PC-3 (cell line): ENCODE measurements around the gene PSMA7. TPM values are rescaled to one million over a fixed set of nuclear protein-coding genes. Genes with fewer than 3 reads are reported as not detected.

ENCODE experiments used
- ATAC-seq: fragments of 200-7000 bp; cut with Tn5 transposase; 2 replicates; pipeline ENCODE4 v1.9.1; 2020; ENCODE audit warnings: mild to moderate bottlenecking, moderate library complexity
- BruUV-seq: library from RNA; stranded (reverse); fragments of 400-500 nt; replicated peaks from 2 replicates; lab custom pipeline; 2021; lab: Mats Ljungman, UMichigan
- CTCF ChIA-PET: fragments of 300-600 bp; sonication (Branson Sonifier 250); formaldehyde crosslinking; loops from one replicate; lab custom pipeline; 2022; ENCODE audit warnings: antibody characterized with exemption; lab: Charles Lee
- POLR2A ChIA-PET: fragments of 300-600 bp; sonication (Branson Sonifier 250); formaldehyde crosslinking; loops from one replicate; lab custom pipeline; 2022; ENCODE audit warnings: antibody characterized with exemption; ENCODE audit not compliant: unreplicated experiment; lab: Charles Lee
- DNase-seq: peaks from one replicate; pipeline ENCODE4 v3.0.0-alpha.2; 2015
- H2AFZ ChIP-seq: fragments of 300-600 bp; sonication (generic); 2 replicates; pipeline ENCODE4 v1.6.0; 2016; ENCODE audit warnings: antibody characterized with exemption, low read length
- H3F3A ChIP-seq: fragments of 300-600 bp; sonication (generic); one replicate; pipeline ENCODE4 v1.6.0; 2017; ENCODE audit warnings: antibody characterized with exemption, low read length, control low read depth, mild to moderate bottlenecking; ENCODE audit not compliant: unreplicated experiment
- H3K27ac ChIP-seq: fragments of 300-600 bp; sonication (generic); 2 replicates; pipeline ENCODE4 v1.5.1; 2016; ENCODE audit warnings: mild to moderate bottlenecking, low read length
- H3K27me3 ChIP-seq: fragments of 300-600 bp; sonication (generic); 2 replicates; pipeline ENCODE4 v1.6.1; 2016; ENCODE audit warnings: low read length, mixed read lengths
- H3K36me3 ChIP-seq: fragments of 300-600 bp; sonication (generic); 2 replicates; pipeline ENCODE4 v1.6.1; 2016; ENCODE audit warnings: low read depth, mixed run types, low read length, mixed read lengths
- H3K4me1 ChIP-seq: fragments of 300-600 bp; sonication (generic); 2 replicates; pipeline ENCODE4 v1.5.1; 2016; ENCODE audit warnings: low read length; ENCODE audit not compliant: insufficient read depth
- H3K4me2 ChIP-seq: fragments of 300-600 bp; sonication (generic); 2 replicates; pipeline ENCODE4 v1.6.0; 2016; ENCODE audit warnings: low read length
- H3K4me3 ChIP-seq: fragments of 300-600 bp; sonication (generic); 2 replicates; pipeline ENCODE4 v1.5.1; 2016; ENCODE audit warnings: mild to moderate bottlenecking, low read length, mixed read lengths
- H3K79me2 ChIP-seq: fragments of 300-600 bp; sonication (generic); 2 replicates; pipeline ENCODE4 v1.6.1; 2017; ENCODE audit warnings: low read length, mixed read lengths
- H3K9ac ChIP-seq: fragments of 300-600 bp; sonication (generic); 2 replicates; pipeline ENCODE4 v1.6.0; 2016; ENCODE audit warnings: mild to moderate bottlenecking, low read length
- H3K9me2 ChIP-seq: fragments of 300-600 bp; sonication (generic); replicated peaks from 2 replicates; pipeline ENCODE4 v1.6.1; 2016; ENCODE audit warnings: mixed run types, low read length, mixed read lengths
- H3K9me3 ChIP-seq: fragments of 300-600 bp; sonication (generic); 2 replicates; pipeline ENCODE4 v1.6.1; 2016; ENCODE audit warnings: low read length, mixed read lengths
- H4K20me1 ChIP-seq: fragments of 300-600 bp; sonication (generic); 2 replicates; pipeline ENCODE4 v1.6.1; 2016; ENCODE audit warnings: low read length, mixed read lengths
- EZH2 ChIP-seq: fragments of 300-600 bp; sonication (generic); IDR thresholded peaks from one replicate; pipeline ENCODE4 v1.6.1; 2017; ENCODE audit warnings: antibody characterized with exemption, mild to moderate bottlenecking, low read length; ENCODE audit not compliant: unreplicated experiment
- EZH2phosphoT487 ChIP-seq: fragments of 300-600 bp; sonication (generic); IDR thresholded peaks from 2 replicates; pipeline ENCODE4 v1.6.1; 2018; ENCODE audit warnings: mild to moderate bottlenecking, antibody characterized with exemption, low read length, borderline replicate concordance
- intact Hi-C: fragments of 100-400 bp; cut with micrococcal nuclease; formaldehyde crosslinking; loops from 2 replicates; pipeline ENCODE4 v1.9.0; 2023
- total RNA-seq: library from RNA; depleted of rRNA; stranded (reverse); fragments of >200 nt; gene quantifications from 2 replicates; pipeline ENCODE4 v1.2.3, GENCODE V29; 2014
- TF ChIP-seq, protein P1 (sequence below): fragments of 300-600 bp; sonication (generic); conservative IDR thresholded peaks from 2 replicates; pipeline ENCODE4 v1.5.1; 2017; ENCODE audit warnings: antibody characterized with exemption, low read depth, mild to moderate bottlenecking, low read length

The PSMA7 gene
- total RNA-seq, 1 experiment from 2014 or later: 751 TPM

DNA sequence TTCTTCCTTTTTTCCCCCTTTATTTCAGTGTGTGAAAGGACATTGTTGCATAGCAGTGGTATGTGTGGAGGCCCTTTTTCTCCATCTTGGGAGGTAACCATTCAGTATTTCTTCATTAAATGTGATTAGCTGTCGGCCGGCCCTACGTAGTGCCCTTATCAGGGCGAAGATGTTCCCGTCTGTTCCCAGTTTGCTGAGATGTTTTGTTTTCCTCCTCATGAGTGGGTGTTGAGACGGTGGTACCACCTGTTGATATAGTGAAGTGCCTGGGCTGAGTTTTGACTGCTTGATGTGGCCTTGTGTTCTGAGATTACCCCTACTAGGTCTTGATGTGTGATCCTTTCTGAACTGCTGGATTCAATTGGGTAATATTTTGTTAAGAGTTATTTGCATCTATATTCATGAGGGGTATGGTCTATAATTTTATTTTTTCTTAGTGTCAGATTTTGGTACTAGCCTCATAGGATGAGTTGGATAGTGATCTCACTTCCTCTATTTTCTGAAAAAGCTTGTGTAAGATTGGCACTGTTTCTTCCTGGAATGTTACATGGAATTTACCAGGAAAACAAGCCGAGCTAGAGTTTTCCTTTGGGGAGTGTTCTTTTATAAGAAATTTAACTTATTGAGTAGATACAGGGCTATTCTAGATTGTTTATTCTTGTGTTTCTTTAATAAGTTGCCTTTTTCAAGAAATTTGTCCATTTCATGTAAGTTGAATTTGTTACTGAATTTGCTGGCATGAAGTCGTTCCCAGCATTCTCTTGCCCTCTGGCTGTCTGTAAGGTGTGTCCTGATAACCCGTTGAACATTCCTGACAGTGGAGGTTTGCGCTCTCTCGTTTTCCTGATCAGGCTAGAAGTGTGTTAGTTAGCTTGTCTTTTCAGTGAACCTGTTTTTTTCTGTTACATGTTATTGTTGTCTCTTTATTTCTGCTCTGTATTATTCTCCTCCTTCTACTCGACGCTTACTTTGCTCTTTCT lies 44.0 kb upstream of the PSMA7 start:
- TF ChIP-seq, protein P1, sequence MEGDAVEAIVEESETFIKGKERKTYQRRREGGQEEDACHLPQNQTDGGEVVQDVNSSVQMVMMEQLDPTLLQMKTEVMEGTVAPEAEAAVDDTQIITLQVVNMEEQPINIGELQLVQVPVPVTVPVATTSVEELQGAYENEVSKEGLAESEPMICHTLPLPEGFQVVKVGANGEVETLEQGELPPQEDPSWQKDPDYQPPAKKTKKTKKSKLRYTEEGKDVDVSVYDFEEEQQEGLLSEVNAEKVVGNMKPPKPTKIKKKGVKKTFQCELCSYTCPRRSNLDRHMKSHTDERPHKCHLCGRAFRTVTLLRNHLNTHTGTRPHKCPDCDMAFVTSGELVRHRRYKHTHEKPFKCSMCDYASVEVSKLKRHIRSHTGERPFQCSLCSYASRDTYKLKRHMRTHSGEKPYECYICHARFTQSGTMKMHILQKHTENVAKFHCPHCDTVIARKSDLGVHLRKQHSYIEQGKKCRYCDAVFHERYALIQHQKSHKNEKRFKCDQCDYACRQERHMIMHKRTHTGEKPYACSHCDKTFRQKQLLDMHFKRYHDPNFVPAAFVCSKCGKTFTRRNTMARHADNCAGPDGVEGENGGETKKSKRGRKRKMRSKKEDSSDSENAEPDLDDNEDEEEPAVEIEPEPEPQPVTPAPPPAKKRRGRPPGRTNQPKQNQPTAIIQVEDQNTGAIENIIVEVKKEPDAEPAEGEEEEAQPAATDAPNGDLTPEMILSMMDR: no peak
- TF ChIP-seq EZH2 (no peak), EZH2phosphoT487 (no peak)
- H3K4me2 ChIP-seq: no peak overlapping the region
- DNase-seq: peak; percentile 8
- peaks cover 83% of the 10 kb centered on the region for H3K79me2 ChIP-seq
- no peak overlapping the region for H3K9ac ChIP-seq
- H3K9me3 ChIP-seq: no peaks in the 10 kb centered on the region
- no peaks in the 10 kb centered on the region for H3F3A ChIP-seq
- H4K20me1 ChIP-seq: no peaks in the 10 kb centered on the region
- no peak overlapping the region for H2AFZ ChIP-seq
- no peaks in the 10 kb centered on the region for H3K9me2 ChIP-seq
- no peaks in the 10 kb centered on the region for H3K27me3 ChIP-seq
- CTCF ChIA-PET: no interaction called here
- intact Hi-C loops: no loop called here
- H3K4me1 ChIP-seq: peaks cover 5% of the 10 kb centered on the region
- H3K27ac ChIP-seq: no peak overlapping the region
- no TSS peak for BruUV-seq
- ATAC-seq: no peak
- POLR2A ChIA-PET: no interaction called here
- H3K36me3 ChIP-seq: peaks cover 10% of the 10 kb centered on the region; the same call in 1 of the 2 replicates
- H3K4me3 ChIP-seq: no peak overlapping the region

DNA sequence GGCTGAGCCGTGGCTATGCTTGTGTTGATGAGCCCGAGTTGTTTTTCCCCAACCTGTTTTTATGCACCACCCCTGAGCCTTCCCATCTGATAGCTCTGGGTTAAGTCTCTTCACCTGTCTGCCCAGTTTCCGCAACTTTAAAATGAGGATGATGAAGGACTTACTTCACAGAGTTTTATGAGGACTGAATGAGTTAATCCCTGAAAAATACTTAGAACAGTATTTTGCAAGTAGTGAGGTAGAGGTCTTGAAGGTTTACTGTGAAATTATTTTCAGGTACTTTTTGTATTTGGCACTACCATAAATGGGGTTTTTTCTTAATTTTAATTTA lies 42.9 kb upstream of the PSMA7 start:
- intact Hi-C loops: no loop called here
- Histone ChIP-seq H3K9me3 (no peaks in the 10 kb centered on the region), H3K9me2 (no peaks in the 10 kb centered on the region), H2AFZ (no peak overlapping the region), H3K4me1 (peaks cover 11% of the 10 kb centered on the region), H3K36me3 (peaks cover 10% of the 10 kb centered on the region; the same call in 1 of the 2 replicates), H3K4me3 (no peak overlapping the region), H3K79me2 (peaks cover 88% of the 10 kb centered on the region), H3K4me2 (no peak overlapping the region), H3K9ac (no peak overlapping the region), H3K27ac (no peak overlapping the region), H3F3A (no peaks in the 10 kb centered on the region), H4K20me1 (no peaks in the 10 kb centered on the region), H3K27me3 (no peaks in the 10 kb centered on the region)
- ChIA-PET POLR2A (no interaction called here), CTCF (no interaction called here)
- TF ChIP-seq, protein P1: no peak
- TF ChIP-seq EZH2phosphoT487: no peak
- no peak for TF ChIP-seq EZH2
- BruUV-seq: no TSS peak
- ATAC-seq: no peak
- DNase-seq: no peak
